ENCODE results near the gene CD81. TPM values are rescaled to one million over a fixed set of nuclear protein-coding genes. Genes with fewer than 3 reads are reported as not detected.

The CD81 gene
- total RNA-seq, 4 donors from 2014 or later, result 499 to 1,242 (median 673) TPM

DNA sequence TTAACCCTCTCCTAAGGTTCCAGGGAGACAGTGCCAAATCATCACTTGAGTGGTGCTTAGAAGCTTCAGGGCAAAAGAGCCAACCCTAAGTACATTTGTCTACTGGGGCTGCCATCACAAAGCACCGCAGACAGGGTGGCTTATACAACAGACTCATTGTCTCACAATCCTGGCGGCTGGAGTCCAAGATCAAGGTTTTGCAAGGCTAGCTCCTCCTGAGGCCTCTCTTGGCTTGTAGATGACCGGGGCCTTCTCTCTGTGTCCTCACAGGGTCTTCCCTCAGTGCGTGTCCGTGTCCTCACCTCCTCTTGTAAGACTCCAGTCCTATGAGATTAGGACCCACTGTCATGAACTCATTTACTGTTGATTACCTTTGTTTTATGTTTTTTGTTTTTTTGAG, 34.1 kb upstream of the CD81 start:
- TF ChIP-seq, protein P1, sequence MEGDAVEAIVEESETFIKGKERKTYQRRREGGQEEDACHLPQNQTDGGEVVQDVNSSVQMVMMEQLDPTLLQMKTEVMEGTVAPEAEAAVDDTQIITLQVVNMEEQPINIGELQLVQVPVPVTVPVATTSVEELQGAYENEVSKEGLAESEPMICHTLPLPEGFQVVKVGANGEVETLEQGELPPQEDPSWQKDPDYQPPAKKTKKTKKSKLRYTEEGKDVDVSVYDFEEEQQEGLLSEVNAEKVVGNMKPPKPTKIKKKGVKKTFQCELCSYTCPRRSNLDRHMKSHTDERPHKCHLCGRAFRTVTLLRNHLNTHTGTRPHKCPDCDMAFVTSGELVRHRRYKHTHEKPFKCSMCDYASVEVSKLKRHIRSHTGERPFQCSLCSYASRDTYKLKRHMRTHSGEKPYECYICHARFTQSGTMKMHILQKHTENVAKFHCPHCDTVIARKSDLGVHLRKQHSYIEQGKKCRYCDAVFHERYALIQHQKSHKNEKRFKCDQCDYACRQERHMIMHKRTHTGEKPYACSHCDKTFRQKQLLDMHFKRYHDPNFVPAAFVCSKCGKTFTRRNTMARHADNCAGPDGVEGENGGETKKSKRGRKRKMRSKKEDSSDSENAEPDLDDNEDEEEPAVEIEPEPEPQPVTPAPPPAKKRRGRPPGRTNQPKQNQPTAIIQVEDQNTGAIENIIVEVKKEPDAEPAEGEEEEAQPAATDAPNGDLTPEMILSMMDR (IDR thresholded peaks at IDR 0.05; ENCODE audit: low read depth), result no peak

DNA sequence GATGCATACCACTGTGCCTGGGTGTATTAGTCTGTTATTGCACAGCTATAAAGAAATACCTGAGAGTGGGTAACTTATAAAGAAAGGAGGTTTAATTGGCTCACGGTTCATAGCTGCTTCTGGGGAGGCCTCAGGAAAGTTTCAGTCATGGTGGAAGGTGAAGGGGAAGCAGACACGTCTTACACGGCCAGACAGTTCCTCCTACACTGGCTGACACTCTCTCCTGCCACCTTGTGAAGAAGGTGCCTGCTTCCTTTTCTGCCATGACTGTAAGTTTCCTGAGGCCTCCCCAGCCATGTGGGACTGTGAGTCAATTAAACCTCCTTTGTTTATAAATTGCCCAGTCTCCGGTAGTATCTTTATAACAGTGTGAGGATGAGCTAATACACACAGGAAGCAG, 33.6 kb upstream of the CD81 start:
- TF ChIP-seq, protein P1 (IDR thresholded peaks at IDR 0.05; ENCODE audit: low read depth), result no peak

DNA sequence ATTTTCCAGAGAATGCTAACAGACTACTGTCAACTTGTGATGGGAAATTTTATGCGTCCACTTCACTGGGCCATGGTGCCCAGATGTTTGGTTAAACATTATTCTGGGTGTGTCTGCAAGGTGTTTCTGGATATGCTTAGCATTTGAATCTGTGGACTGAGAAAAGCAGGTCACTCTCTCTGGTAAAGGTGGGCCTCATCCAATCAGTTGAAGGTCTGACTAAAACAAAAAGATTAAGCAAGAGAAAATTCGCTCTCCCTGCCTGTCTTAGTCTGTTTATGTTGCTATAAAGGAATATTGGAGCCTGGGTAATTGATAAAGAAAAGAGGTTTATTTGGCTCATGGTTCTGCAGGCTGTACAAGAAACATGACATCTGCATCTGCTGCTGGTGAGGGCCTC, 32.1 kb upstream of the CD81 start:
- TF ChIP-seq, protein P1 (IDR thresholded peaks at IDR 0.05; ENCODE audit: low read depth), result no peak

DNA sequence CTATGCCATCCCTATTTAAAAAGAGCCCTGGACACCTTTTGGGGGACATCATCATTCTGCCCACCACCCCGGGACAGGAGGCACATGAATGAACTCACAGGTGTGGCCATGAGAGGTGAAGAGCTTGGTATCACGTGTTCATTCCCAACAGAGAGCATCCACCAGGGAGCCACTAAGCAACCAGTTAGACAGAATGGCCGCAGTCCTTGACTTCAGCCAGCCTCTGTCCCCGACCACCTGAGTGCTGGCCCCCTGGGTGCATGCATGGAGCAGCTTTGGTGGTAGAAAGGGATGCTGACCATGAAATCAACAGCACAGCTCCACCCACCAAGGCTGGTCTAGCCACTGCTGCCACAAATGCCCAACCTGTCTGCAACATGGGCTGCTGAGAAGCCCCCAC, 31.1 kb upstream of the CD81 start:
- TF ChIP-seq, protein P1 (IDR thresholded peaks at IDR 0.05; ENCODE audit: low read depth), result no peak

DNA sequence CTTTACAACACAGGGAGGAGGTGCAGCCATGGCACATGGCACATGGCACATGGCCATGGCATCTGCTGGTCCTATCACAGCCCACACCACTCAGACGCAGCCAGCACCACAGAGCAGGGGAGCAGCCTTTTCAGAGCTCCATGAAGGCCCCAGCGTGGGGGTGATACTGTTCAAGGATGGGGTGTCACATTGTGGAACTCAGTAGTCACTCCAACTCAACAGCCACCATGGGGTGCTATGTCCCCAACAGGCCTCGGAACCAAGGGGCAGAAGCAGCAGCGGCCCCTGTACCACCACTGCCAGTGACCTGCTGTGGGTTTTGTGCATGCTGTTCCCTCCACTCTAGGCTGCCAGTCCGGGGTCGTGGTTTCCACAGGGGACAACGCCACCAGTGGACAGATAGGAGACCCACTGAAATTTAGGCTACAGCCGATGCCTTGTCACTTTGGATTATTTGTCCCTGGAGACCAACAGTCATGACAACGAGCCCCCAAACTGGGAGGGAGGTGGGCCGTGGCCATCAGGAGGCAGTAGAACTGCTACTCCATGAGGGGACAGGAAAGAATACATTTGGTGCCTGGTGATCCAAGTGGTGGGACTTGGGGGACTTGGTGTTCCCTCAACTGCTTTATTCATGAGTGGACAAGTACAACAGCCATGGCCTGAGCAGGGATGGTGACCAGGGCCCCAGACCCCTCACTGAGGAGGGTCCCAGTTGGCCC, 30.4 kb upstream of the CD81 start:
- TF ChIP-seq, protein P1 (IDR thresholded peaks at IDR 0.05; ENCODE audit: low read depth), result no peak

DNA sequence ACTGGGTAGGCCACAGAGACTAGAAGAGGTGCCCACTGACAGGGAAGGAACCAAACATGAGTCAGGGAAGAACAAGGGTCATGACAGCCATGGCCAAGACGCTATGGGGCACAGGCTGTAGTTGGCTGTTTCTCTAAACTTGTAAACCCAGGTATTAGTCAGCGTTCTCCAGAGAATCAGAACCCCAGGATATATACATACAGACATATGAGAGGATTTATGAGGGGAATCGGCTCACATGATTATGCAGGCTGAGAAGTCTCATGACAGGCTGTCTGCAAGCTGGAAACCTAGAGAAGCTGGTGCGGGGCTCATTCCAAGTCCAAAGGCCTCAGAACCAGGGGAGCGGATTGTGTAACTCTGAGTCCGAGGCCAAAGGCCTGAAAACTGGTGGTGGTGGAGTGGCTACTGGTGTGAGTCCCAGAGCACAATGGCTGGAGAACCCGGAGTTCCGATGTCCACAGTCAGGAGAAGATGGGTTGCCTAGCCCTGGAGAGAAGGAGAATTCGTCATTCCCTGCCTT, 29.7 kb upstream of the CD81 start:
- TF ChIP-seq, protein P1 (IDR thresholded peaks at IDR 0.05; ENCODE audit: low read depth), result no peak

DNA sequence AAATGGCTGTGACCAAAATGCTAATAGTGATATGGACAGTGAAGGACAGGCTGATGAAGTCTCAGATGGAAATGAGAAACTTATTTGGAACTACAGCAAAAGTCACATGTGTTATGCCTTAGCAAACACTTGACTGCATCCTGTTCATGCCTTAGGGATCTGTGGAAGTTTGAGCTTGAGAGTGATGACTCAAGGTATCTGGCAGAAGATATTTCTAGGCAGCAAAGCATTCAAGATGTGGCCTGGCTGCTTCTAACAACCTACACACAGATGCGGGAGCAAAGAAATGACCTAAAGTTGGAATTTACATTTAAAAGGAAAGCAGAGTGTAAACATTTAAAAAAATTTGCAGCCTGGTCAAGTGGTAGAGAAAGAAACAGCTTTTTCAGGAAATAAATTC, 28.1 kb upstream of the CD81 start:
- TF ChIP-seq, protein P1 (IDR thresholded peaks at IDR 0.05; ENCODE audit: low read depth), result no peak
